ENCODE data around the gene GTPBP1.

The GTPBP1 gene

DNA sequence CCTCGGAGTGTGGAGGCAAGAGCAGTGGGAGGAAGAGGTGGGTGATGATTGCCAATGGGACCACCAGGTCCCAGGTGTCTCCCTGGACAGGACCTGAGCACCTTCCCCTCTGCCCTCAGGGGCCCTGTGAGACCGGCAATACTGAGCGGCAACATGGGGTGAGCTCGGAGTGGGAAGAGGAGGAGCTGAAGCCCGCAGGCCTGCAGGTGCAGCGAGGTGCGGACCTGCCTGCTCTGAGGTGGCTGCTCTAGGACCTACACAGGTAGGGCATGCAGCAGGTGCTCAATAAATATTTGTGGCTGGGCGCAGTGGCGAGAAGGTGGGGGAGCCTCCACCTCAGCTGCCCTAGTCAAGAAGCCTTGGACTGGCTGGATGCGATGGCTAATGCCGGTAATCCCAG lies 62.3 kb downstream of the GTPBP1 start:
- no peak overlapping the region for H3K4me3 ChIP-seq (ENCODE audit: low read length)
- TF ChIP-seq CTCF (conservative IDR thresholded peaks at IDR 0.05; ENCODE audit: low read length) = no peak
- DNase-seq (ENCODE audit: low read depth) = no peak

GRCh38 chr22:38770257-38770949 lies 64.7 kb downstream of the GTPBP1 start:
- no peak for TF ChIP-seq CTCF (conservative IDR thresholded peaks at IDR 0.05; ENCODE audit: low read length)

DNA sequence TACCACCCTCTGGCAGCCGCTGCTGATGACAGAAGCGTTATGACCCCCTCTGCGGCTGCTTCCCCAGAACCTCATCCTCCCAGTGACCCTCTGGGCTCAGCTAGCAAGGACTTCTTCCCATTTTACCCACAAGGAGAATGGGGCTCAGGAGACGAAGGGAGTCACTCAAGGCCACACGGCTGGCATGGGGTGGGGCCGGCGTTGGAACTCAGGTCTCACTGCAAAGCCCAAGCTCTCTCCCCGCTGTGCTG lies 66.8 kb downstream of the GTPBP1 start:
- H3K4me3 ChIP-seq (ENCODE audit: low read length) = no peak overlapping the region
- no peak for TF ChIP-seq CTCF (conservative IDR thresholded peaks at IDR 0.05; ENCODE audit: low read length)
- DNase-seq (ENCODE audit: low read depth) = no peak

More at GRCh38 chr22:38770257-38770949, 64.7 kb downstream of the GTPBP1 start:
- DNase-seq (ENCODE audit: low read depth) = no peak
- no peak overlapping the region for H3K4me3 ChIP-seq (ENCODE audit: low read length)

DNA sequence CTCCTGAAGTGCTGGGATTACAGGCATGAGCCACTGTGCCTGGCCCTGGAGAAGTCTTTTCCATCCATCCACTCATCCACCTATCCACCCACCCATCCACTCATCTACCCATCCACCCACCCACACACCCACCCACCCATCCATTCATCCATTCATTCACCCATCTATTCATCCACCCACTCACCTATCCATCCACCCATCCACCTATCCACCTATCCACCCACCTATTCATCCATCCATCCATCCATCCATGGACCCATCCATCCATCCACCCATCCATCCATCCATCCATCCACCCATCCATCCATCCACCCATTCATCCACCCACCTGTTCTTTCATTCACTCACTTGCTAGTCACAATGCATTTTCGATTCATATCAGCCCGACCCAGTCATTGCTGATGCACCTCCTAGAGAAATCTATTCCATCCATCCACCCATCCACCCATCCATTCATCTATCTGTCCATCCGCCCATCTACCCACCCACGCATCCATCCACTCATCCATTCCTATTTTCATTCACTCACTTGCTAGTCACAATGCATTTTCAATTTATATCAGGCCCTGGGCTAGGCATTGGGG lies 67.7 kb downstream of the GTPBP1 start:
- no peak overlapping the region for H3K4me3 ChIP-seq (ENCODE audit: low read length)
- TF ChIP-seq CTCF (conservative IDR thresholded peaks at IDR 0.05; ENCODE audit: low read length) = no peak
- no peak for DNase-seq (ENCODE audit: low read depth)

DNA sequence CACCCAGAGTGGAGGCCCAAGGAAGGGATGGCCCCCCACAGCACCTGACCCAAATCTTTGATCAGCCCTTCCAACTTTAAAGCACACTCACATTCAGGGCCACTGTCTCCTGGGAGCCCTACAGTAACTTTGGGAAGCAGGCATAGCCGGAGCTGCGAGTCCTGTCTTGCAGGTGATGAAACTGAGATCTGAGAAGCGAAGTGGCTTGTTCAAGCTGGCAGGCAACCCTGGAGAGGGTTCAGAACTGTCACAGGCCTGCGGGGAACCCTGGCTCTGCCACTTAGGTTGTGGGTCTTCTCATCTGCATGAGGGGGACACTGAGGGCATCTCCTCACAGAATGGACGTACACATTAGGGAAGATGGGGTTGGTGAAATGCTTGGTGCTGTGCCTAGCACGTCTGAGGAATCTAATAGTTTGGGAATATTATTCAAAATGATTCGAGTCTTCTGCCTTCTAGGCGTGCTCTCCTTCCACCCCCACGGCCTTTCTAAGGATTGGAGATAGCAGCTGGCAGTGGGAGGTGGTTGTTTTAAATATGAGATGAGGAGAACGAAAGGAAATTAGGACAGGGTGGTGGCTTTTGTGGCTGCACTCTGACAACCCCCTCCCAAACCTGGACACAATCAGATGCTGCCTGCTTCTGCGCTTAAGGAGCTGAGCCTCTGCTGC lies 68.9 kb downstream of the GTPBP1 start:
- DNase-seq (ENCODE audit: low read depth) = no peak
- no peak overlapping the region for H3K4me3 ChIP-seq (ENCODE audit: low read length)
- no peak for TF ChIP-seq CTCF (conservative IDR thresholded peaks at IDR 0.05; ENCODE audit: low read length)

- DNase-seq (ENCODE audit: low read depth) = no peak
- no peak overlapping the region for H3K4me3 ChIP-seq (ENCODE audit: low read length)
- no peak for TF ChIP-seq CTCF (conservative IDR thresholded peaks at IDR 0.05; ENCODE audit: low read length)
These were observed 69.9 kb downstream of the GTPBP1 start for GRCh38 chr22:38775656-38776055.

DNA sequence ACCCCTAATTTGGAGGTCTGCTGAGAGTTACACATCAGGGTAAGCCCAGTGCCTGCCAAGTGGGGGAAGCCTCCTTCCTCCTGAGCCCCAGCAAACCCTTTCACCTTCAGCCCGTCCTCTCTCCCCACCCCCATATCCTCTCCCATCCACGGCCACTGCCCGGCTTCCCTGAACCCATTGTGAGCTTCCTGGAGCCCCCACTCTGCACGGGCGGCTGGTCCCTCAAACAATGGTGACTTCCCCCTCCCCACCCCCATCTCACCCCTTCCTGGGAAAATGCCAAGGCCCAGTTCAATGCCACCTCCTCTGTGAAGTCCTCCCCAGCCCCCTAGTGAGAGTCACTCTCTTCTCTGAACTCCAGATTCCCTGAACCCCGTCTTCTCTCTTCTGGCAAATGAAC lies 70.3 kb downstream of the GTPBP1 start:
- no peak overlapping the region for H3K4me3 ChIP-seq (ENCODE audit: low read length)
- DNase-seq (ENCODE audit: low read depth) = no peak
- TF ChIP-seq CTCF (conservative IDR thresholded peaks at IDR 0.05; ENCODE audit: low read length) = no peak

Data from AG10803 (cell line).